ENCODE measurements around the gene C3orf20. TPM values are rescaled to one million over a fixed set of nuclear protein-coding genes. Genes with fewer than 3 reads are reported as not detected.
"Not testable (repeated sequence)": the region's sequence is repeated elsewhere in the genome, so short reads cannot be mapped to it uniquely, and the experiment has no call there.

C3orf20 gene
- total RNA-seq, 1 experiment from 2014 or later = not detected

DNA sequence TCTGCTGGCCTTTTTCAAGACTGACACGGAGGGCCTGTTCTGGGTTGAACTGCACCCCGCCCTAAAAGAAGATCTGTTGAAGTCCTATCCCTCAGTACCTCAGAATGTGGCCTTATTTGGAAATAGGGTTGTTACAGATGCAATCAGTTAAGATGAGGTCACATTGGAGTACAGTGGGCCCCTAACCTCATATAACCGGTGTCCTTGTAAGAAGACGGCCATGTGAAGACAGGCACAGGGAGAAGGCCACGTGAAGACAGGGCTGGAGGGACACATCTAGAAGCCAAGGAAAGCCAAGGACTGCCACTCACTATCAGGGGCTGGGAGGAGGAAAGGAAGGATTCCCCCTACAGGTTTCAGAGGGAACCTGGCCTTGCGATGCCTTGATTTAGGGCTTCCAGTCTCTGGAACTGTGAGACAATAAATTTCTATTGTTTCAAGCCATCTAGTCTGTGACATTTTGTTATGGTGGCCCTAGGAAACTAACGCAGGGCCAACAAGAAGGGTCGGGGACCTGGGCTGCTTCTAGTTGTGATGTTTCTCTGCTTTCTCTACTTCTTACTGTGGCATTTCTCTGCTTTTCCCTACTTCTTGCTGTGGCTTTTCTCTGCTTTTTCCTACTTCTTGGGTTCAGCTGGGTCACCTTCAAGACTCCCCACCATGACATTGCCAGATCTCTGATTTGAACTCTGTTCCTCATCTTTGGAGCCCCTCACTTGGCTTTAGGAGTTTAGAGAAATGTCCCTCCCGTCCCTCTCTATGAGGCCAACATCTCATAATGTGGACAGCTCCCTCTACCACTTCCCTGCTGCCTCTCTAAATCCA is 28.1 kb upstream of the C3orf20 start:
- in situ Hi-C loops (cut with HindIII; ENCODE audit: low pct_unique_long_range_greater_than_20kb, low sequenced_read_pairs) = no loop called here
- no peak for DNase-seq (ENCODE audit: low read depth)

DNA sequence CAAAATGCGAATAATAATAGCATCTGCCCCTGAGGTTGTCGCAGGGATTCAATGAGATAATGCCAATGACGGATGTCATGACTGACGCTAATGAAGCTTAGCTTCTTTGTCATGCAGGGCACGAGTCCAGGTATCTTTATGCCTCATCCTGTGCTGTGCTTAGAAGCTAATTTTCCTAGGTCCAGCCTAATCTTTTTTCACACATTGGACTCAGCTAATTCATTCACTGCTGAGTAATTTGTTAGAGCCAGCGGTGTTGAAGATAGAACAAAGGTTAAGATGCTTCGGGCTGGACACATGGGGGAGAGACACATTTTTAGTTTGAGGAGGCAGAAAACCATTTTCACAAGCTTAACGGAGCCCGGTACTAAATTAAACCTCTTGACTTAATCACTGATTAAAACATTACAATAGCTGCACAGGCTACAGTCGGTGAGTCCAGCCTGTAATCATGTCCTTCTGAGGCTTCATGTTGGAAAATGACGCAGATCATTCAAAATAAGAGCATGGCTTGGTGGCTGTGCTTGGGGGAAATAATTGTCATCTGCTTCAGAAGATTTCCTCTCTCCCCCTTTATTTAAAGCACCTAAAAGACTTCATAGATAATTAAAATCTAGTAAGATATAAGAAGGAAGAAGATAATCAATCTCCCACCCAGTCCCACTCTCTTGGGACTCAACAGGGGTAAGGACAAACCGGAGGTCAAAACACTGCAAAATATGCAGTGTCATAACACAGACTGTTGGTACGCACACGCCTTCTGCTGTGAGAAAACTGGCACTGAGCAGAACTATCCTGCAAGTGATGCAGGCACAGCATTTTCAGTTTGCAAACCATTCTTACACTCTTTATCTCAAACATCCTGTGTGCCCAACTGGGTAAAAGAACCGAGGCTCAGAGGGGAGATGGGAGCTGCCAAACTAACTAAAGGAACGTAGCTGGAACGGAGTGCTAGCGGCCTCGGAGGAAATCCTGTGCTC is 26.7 kb upstream of the C3orf20 start:
- peak; percentile 28 for DNase-seq (ENCODE audit: low read depth)

DNA sequence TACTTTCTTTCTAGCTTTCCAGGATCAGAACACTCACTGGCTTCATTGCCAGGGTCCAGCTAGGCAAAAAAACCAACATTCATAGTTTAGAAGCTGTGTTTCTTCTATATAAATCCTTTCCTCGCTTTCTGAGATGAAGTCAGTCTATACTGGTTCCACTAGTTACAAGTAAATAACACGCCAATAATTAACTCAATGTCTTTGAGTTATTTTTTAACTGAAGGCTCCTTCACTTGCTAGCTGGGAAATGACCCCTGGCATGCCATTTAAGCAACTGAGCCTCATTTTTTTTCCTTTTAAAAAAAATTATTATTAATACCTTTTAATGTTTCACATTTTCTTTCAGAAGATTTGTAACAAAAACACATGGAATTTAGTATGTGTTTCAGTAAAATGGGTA is 25.5 kb upstream of the C3orf20 start:
- in situ Hi-C loops (cut with HindIII; ENCODE audit: low pct_unique_long_range_greater_than_20kb, low sequenced_read_pairs) = no loop called here
- DNase-seq (ENCODE audit: low read depth) = peak; percentile 15

More for the DNA sequence above, 26.7 kb upstream of the C3orf20 start:
- in situ Hi-C loops (cut with HindIII; ENCODE audit: low pct_unique_long_range_greater_than_20kb, low sequenced_read_pairs) = no loop called here

DNA sequence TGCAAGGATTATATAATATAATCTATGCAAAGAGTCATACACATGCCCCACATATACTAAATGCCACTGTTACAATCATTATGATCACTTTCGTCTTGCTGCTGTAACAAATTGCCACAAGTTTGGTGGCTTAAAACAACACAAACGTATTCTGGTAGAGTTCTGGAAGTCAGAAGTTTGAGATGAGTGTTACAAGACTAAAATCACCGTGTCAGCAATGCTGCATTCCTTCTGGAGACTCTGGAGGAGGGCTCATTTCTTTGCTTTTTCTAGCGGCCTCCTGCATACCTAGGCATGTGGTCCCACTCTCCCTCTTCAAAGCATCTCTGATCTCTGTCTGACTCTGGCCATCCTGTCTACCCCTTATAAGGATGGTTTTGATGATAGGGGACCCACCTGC is 24.7 kb upstream of the C3orf20 start:
- no peak for DNase-seq (ENCODE audit: low read depth)
- in situ Hi-C loops (cut with HindIII; ENCODE audit: low pct_unique_long_range_greater_than_20kb, low sequenced_read_pairs) = no loop called here

DNA sequence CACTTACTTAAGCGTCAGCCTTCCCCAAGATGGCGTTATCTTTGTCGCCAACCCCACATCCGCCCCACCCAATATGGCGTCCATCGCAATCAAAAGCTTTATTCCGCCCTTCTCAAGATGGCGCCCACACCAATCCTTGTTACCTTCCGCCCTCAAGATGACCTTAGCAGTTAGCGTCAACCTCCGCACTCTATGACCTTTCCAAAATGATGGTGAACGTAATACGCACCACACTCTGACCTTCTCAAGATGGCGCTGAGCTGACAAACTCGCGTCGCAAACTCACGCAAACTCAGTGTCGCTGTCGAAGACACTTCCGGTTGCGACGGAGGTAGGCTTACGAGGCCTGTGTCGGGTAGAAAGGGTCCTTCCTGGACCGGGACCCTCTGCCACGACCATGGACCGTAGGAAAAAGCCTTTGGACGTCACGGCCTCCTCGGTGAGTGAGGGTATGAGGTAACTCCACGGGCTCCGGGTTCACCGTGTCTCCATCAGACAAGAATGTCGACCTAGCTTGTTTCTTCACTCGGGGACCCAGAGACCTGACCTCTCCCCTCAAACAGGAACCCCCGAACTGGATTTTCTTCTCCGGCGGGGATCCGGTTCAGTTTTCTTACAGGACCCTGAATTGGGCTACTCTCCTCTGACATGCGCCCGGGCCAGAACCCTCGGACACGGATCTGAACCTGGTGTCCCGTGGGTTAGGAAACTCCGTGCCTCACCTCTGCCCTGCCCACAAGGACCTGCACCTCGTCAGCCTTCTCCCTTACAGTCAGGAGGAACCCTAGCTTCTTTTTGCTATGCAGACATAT is 23.3 kb upstream of the C3orf20 start, which contains the start of gene CCDC174:
Gene CCDC174, plus strand, starts transcription at position 323 of the 812 bp plus-strand sequence. Its CDS starts 75 bp downstream, at position 398.
- in situ Hi-C loops (cut with HindIII; ENCODE audit: low pct_unique_long_range_greater_than_20kb, low sequenced_read_pairs) = no loop called here
- peak; percentile 97 for DNase-seq (ENCODE audit: low read depth)

DNA sequence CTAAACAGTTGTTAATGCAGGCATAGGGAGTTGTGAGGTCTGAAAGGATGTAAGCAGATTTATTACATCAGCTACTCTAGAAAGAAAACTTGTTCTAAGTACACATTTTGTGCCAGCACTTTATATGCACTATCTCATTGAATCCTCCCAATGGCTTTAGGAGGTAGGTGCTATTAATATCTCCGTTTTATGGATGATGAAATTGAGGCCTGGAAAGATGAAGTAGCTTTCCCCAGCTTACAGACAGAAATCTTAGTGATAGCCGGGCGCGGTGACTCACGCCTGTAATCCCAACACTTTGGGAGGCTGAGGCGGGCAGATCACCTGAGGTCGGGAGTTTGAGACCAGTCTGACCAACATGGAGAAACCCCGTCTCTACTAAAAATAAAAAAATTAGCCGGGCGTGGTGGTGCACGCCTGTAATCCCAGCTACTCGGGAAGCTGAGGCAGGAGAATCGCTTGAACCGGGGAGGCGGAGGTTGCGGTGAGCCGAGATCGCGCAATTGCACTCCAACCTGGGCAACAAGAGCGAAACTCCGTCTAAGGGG is 22.5 kb upstream of the C3orf20 start:
- in situ Hi-C loops (cut with HindIII; ENCODE audit: low pct_unique_long_range_greater_than_20kb, low sequenced_read_pairs); DNase-seq (ENCODE audit: low read depth): not testable (repeated sequence)

DNA sequence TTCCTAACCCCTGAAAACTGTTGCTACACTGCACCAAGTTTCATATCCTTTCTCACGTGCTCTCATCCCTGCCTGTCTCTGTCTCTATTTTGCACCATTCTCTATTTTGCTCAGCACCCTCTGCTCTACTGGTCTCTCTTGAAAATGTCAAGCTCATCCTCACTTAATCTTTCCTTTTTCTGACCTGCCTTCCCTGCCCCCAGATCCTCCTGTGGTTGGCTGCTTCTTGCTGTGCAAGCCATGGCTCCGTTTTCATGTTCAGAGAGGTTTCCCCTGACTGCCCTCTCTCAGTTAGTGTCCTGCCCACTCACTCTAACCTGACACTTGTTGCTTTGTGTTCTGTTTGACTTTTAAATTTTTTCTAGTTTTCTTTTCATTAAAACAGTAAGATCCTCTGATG is 17.4 kb upstream of the C3orf20 start:
- no peak for DNase-seq (ENCODE audit: low read depth)
- in situ Hi-C loops (cut with HindIII; ENCODE audit: low pct_unique_long_range_greater_than_20kb, low sequenced_read_pairs) = no loop called here

DNA sequence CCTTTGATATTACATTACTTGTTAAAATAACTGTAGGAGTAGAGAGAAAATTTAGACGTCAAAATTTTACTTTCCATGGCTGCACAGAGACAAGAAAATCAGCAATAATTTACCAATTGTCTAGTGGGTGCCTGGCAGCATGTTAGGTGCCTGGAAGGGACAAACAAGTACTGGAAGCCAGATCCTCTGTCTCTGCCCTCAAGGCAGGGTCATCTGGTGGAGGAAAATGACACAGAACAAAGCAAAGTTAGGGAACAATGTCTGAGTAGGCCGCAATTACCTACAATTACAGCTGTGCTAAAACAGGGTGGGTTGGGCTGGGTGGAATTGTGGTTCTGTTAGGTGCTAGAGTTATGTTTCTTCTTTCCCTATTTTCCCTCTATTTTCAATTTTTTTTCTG is 16.0 kb upstream of the C3orf20 start:
- no peak for DNase-seq (ENCODE audit: low read depth)
- in situ Hi-C loops (cut with HindIII; ENCODE audit: low pct_unique_long_range_greater_than_20kb, low sequenced_read_pairs) = no loop called here

DNA sequence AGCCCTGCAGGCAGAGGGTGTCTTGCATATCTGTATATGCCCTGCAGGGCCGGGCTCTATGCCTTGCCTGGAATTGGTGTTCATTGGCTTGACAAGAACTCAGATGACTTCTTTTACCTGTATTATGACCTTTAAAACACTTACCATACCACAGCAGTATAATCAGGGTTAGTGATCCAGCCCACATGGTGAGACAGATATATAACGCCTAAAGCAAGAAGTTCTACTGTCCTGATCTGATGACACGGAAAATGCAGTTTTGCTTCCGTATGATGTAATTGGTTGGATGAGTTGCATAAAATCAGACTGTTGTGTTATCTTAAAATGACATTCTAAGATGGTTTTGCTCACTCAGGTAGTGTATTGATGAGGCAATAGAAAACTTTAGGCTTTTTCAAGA is 14.0 kb upstream of the C3orf20 start:
- DNase-seq (ENCODE audit: low read depth) = no peak
- in situ Hi-C loops (cut with HindIII; ENCODE audit: low pct_unique_long_range_greater_than_20kb, low sequenced_read_pairs) = no loop called here

DNA sequence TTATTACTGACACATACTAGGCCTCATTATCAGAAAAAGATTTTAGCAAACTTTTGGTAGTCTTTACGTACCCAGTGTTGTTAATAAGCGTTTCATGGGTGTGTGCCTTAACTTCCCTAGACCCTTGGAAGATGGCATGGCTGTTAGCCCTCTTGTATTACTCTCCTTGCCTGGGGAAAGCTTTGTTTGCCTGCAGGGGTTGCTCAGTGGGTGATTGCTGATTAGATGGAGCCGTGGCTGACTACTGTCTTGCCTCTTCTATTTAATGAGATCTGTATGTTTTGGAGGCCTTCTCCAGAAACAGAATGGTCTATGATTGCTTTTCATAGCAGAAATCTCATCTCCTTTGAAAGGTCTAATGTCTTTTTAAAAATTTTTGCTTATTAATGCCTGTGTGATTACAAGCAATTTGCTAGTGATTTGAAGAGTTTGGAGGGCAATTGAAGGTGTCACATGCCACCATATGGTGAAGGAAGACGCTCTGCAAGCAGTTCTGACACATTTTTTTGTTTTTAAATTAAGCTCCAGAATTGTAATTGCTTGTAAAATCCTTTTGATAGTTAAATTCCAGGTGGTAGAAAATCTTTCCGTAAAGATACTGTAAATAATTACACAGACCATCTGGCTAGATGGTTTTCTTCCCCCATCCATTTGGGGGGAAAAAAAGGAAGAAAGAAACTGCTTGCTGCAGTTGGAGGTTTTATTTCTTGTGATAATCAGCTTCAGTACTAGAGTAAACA is 11.4 kb upstream of the C3orf20 start:
- no peak for DNase-seq (ENCODE audit: low read depth)
- in situ Hi-C loops (cut with HindIII; ENCODE audit: low pct_unique_long_range_greater_than_20kb, low sequenced_read_pairs) = no loop called here

DNA sequence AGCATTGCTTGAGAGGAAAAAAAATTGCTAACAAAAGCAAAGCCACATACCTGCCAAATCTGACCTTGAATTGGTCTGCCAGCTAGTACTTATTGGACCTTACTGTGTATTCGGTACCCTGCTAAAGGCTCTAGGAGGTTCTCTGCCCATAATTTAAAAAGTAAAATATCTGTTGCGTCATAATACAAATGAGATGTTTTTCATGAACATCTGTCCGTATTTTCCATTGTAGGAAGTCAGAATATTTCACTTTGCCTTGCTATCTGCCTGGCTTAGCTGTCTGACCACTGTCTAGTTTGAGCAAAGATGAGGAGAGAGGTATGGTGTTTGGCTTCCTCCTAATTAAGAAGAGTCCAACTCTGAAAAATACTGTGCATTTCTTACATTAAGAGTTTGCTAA is 10.8 kb upstream of the C3orf20 start:
- in situ Hi-C loops (cut with HindIII; ENCODE audit: low pct_unique_long_range_greater_than_20kb, low sequenced_read_pairs) = no loop called here
- DNase-seq (ENCODE audit: low read depth) = no peak

DNA sequence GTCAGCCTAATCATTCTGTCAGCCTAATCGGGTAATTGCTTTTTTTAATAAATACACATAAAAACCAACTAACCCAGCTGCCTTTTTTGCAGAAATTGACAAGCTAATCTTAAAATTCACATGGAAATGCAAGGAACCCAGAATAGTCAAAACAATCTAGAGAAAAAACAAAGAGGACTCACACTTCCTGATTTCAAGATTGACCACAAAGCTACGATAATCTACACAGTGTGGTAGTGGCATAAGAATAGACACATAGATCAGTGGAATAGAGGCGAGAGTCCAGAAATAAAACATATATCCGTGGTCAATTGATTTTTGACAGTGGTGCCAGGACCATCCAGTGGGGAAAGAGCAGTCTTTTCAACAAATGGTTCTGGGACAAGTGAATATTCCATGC is 2.4 kb upstream of the C3orf20 start:
- DNase-seq (ENCODE audit: low read depth) = no peak
- in situ Hi-C loops (cut with HindIII; ENCODE audit: low pct_unique_long_range_greater_than_20kb, low sequenced_read_pairs) = no loop called here

DNA sequence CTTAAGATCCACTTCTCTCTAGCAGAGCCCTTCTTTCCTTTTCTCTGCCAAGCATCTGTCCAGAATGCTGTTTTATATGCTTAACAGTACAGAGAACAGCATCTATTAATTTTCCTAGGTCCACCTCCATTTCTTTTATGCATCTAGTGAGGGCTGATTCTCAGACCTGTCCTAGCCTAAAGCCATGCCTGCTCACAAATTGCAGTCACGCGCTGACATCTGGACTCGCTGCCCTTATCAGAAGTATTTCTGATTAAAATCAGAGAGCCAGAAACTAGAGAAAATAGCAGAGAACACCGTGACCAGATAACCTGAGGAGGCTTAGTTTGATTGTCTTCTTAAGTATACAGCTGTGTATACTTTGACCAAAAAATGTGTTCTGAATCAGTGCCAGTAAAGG is 1.9 kb downstream of the C3orf20 start:
- in situ Hi-C loops (cut with HindIII; ENCODE audit: low pct_unique_long_range_greater_than_20kb, low sequenced_read_pairs) = no loop called here
- DNase-seq (ENCODE audit: low read depth) = no peak

DNA sequence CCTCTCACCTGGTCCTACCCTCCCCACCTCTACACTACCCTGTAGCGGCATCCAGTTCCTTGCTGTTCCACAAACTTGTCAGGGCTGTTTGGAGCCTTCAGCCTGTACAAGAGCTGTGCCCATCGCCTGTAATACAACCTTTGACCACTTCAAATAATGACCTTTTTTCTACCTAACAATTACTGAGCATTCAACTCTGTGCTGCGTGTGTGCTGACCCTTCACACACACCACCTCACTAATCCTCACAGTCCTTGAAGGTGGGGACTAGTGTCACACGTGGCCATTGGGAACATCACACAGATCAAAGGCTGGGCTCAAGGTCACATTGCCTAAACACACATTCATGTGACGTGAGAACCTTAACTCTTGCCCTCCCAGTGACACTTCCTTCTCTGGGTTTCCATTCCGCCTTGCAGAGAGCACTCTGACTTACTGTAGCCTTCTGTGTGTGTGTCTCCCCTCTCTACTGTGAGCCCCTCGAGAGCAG is 3.1 kb downstream of the C3orf20 start:
- no peak for DNase-seq (ENCODE audit: low read depth)
- in situ Hi-C loops (cut with HindIII; ENCODE audit: low pct_unique_long_range_greater_than_20kb, low sequenced_read_pairs) = no loop called here

DNA sequence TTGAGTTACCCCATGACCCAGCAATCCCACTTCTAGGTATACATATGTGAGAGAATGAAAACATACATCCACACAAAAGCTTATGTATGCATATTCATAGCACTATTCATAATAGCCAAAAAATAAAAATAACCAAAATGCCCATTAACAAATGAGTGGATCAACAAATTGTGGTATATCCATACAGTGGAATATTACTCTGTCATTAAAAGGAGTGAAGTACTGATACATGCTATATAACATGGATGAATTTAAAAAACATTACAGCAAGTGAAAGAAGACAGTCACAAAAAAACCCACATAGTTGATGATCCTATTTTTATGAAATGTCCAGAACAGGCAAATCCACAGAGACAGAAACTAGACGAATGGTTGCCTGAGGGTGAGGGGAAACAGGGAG is 5.2 kb downstream of the C3orf20 start:
- in situ Hi-C loops (cut with HindIII; ENCODE audit: low pct_unique_long_range_greater_than_20kb, low sequenced_read_pairs) = no loop called here

DNA sequence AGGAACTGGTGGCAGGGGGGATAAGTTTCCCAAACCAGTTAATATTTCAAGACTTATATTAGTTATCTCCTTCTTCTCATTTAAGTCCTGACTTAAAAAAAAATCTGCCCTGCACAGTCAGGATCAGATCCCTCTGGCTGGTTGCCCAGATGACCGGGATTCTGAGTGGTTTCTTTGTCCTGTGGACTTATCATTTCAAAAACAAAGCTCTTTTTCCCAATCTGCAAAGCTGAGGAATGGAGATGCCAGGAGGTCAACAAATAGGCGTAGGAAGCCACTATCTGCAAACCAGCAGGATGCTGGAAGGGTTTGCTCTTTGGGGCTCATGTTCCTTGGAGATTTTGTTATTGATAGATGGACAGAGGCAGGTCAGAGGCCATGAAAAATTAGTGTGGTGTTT is 5.8 kb downstream of the C3orf20 start:
- DNase-seq (ENCODE audit: low read depth) = no peak
- in situ Hi-C loops (cut with HindIII; ENCODE audit: low pct_unique_long_range_greater_than_20kb, low sequenced_read_pairs) = no loop called here

More for the DNA sequence above, 5.2 kb downstream of the C3orf20 start:
- no peak for DNase-seq (ENCODE audit: low read depth)

DNA sequence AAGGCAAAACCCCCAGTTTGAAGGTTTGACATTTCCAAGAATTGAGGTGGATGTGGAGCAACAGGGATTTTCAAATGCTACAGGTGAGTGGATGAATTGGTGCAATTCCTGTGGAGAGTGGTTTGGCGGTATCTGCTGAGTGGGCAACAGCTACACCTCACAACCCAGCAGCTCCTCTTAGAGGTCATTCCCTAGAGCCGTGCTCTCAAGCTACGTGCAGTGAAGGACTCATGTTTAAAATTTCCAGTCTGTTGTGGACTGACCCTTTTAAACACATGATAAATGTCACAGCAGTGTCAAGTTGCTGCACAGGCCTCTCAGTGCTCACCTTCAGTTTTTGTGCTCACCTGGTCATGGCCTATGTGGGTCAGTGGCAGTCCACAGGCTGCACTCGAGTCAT is 9.5 kb downstream of the C3orf20 start:
- no peak for DNase-seq (ENCODE audit: low read depth)
- in situ Hi-C loops (cut with HindIII; ENCODE audit: low pct_unique_long_range_greater_than_20kb, low sequenced_read_pairs) = no loop called here
